GM18870 (cell line): ENCODE results near the gene NUDT9.
"Not testable (repeated sequence)": the region's sequence is repeated elsewhere in the genome, so short reads cannot be mapped to it uniquely, and the experiment has no call there.

Experiments
- ATAC-seq: cut with Tn5 transposase; IDR thresholded peaks from one replicate; pipeline ENCODE4 v1.9.1; 2021; ENCODE audit warnings: moderate library complexity; ENCODE audit not compliant: unreplicated experiment

Gene NUDT9

GRCh38 chr4:87422104-87423052 is at the start of gene NUDT9:
TSS of gene NUDT9 (plus strand) at chr4:87422573. CDS start at chr4:87422906, 333 bp downstream.
- ATAC-seq: peak; percentile 78

- ATAC-seq: no peak
These were observed 46.6 kb upstream of the NUDT9 start for GRCh38 chr4:87375719-87376291.

- ATAC-seq: no peak
These were observed 44.6 kb upstream of the NUDT9 start for GRCh38 chr4:87377816-87378215.

- no peak for ATAC-seq
These were observed 40.3 kb upstream of the NUDT9 start for GRCh38 chr4:87382116-87382515.

DNA sequence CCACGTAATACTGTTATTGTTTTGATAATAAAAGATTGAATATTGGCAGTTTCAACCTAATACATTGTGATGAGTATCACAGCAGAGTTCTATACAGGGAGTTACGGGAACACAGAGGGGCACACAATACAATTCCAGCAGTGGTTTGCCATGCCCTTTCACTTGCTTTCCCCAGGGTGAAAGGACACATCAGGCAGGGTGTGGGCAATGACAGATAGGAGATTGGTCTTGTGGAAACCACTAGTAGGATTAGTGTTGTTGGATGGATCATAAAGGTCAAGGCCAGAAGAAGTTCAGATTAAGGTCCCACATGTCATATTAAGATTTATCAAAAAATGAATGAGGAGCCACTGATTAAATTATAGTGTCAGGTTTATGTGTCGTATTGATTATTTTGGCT is 39.4 kb upstream of the NUDT9 start:
- no peak for ATAC-seq

DNA sequence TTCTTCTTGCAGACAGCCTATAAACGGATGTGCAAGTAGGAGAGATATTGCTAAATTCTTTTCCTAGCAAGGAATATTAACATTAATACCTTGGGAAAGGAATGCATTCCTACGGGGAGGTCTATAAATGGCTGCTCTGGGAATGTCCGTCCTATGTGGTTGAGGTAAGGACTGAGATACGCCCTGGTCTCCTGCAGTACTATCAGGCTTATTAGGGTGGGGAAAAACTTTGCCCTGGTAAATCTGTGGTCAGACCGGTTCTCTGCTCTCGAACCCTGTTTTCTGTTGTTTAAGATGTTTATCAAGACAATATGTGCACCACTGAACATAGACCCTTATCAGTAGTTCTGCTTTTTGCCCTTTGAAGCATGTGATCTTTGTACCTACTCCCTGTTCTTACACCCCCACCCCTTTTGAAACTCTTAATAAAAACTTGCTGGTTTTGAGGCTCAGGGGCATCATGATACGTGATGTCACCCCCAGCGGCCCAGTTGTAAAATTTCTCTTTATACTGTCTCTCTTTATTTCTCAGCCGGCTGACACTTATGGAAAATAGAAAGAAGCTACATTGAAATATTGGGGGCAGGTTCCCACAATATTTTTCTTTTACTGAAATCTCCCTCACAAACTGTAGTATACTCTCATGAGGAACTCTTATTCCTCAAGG is 37.8 kb upstream of the NUDT9 start:
- not testable (repeated sequence) for ATAC-seq

DNA sequence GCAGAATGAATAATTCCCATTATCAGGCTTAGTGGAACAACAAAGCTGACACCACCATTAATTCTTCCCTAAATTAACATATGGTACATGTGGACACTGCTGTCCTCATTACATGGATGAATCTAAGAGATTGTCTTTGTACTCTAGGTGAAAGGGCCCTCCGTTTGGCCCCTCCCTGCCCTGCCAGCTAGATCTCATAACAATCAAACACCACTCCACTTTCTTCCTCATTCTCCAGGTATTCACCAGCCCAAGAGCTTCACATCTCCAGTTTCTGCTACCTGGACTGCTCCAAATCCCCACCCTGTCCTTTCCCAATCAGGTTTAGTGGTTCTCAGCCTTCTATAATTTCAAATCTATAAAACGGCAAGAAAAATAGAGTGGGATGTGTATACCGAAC is 35.1 kb upstream of the NUDT9 start:
- ATAC-seq: no peak

GRCh38 chr4:87388901-87389300 is 33.5 kb upstream of the NUDT9 start:
- ATAC-seq: no peak

GRCh38 chr4:87390055-87390454 is 32.3 kb upstream of the NUDT9 start:
- ATAC-seq: not testable (repeated sequence)

- ATAC-seq: peak; percentile 0
These were observed 31.9 kb upstream of the NUDT9 start for GRCh38 chr4:87390551-87390890.

GRCh38 chr4:87390891-87391575 is 31.3 kb upstream of the NUDT9 start, which contains the start of gene HSD17B11:
TSS of gene HSD17B11 (minus strand) at chr4:87391188. CDS start at chr4:87391070, 118 bp downstream.
- peak; percentile 98 for ATAC-seq

GRCh38 chr4:87391576-87392054 is 30.8 kb upstream of the NUDT9 start:
- ATAC-seq: no peak

DNA sequence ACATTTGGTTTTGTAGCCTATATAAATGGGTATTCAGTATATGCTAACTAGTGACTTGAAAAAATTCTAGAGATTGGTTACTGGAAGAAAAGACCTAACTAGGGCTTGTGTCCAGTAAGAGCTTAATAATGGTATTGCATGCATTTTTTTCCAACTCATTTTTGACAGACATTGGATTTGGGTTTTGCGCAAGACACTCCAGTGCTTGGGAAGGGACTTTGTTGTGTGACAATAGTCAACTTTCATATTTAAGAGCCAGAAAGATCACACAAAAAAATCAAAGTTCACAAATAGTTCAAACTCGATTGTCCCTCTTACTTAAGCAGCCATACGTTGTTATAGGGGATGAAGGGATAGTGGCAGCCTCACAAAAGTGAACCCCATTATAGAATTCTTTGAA is 30.2 kb upstream of the NUDT9 start:
- ATAC-seq: no peak

GRCh38 chr4:87395073-87395472 is 27.3 kb upstream of the NUDT9 start:
- ATAC-seq: not testable (repeated sequence)

- not testable (repeated sequence) for ATAC-seq
These were observed 26.5 kb upstream of the NUDT9 start for GRCh38 chr4:87395851-87396250.

GRCh38 chr4:87399148-87399547 is 23.2 kb upstream of the NUDT9 start:
- ATAC-seq: no peak

DNA sequence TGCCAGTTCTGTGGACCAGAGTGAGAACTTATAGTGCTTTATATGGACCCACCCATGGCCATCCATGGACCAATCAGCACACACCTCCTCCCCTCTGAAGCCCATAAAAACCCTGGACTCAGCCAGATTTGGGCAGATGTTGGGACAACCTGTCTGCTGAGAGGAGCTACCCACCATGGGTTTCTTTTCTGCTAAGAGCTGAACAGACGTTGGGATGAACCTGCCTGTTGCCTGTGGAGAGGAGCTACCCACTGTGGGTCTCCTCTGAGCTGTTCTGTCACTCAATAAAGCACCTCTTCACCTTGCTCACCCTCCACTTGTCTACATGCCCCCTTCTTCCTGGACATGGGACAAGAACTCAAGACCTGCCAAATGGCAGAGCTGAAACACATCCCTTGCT is 22.4 kb upstream of the NUDT9 start:
- no peak for ATAC-seq

DNA sequence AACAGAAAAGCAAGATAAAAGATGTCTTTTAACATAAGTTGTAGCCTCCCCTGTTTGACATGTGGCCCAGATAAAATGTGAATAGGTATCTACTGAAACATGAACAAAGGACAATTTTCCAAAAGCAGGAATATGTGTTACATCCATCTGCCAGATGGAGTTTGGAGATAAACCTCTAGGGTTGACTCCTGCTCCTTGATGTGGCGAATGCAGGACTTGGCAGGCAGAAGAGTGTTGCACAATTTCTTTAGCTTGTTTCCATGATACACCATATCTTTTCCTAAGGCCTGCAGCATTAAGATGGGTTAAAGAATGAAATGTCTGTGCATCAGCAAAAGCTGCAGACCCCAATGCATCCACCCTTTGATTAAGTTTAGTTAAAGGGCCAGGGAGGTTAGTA is 18.6 kb upstream of the NUDT9 start:
- ATAC-seq: not testable (repeated sequence)

- no peak for ATAC-seq
These were observed 17.1 kb upstream of the NUDT9 start for GRCh38 chr4:87405211-87405820.

- peak; percentile 70 for ATAC-seq
These were observed 15.9 kb upstream of the NUDT9 start for GRCh38 chr4:87406462-87406861.
